ENCODE data around the gene ANTKMT.

ANTKMT gene, protein sequence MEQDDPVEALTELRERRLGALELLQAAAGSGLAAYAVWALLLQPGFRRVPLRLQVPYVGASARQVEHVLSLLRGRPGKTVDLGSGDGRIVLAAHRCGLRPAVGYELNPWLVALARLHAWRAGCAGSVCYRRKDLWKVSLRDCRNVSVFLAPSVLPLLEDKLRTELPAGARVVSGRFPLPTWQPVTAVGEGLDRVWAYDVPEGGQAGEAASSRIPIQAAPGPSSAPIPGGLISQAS

GRCh38 chr16:720990-721764 lies at the start of gene ANTKMT:
TSS of gene ANTKMT (plus strand) at chr16:721146. CDS start at chr16:721275, 129 bp downstream.
- peak; percentile 79 to 82 for DNase-seq (ENCODE audit: low read depth in 2 of 2)

DNA sequence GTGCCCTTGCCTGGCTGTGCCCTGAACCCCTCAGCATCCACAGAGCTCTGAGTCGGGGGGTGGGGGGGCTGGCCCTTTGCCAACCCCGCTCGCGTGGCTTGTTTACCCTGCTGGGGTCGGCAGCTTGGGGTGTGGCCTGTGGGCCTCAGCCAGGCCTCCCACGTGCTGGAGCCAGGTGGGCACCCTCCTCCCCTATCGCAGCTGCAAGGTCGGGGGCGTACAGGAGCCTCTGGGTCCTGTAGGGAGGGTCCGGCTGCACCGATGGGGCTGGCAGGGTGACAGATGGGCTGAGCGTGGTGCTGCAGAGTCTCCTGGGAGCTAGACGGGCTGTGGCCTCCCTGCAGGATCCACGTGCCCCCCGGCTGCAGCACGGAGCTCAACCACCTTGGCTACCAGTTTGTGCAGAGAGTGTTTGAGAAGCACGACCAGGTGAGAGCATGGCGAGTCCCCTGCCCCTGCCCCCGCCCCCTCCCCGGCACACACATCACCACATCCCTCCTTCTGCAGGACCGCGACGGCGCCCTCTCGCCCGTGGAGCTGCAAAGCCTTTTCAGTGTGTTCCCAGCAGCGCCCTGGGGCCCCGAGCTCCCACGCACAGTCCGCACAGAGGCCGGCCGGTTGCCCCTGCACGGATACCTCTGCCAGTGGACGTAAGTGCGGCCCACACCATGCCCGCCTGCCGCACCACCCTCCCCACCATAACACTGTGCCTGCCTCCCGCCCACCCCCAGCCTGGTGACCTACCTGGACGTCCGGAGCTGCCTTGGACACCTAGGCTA lies 49.4 kb upstream of the ANTKMT start:
- no peak for DNase-seq (ENCODE audit: low read depth in 2 of 2)

DNA sequence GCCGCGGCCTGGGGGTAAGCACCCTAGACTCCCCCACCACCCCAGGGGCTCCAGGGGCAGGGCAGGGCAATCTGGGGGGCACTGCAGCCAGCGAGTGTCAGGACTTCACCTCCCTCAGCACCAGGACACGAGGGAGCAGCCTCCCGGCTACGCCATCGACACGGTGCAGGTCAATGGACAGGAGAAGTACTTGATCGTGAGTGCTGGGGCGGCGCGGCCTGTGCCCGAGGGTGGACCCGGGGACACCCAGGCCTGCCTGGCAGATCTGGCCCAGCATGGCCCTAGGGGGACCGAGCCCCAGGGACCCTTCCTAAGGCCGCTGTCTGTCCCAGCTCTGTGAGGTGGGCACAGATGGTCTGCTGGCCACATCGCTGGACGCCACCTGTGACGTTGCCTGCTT lies 48.6 kb upstream of the ANTKMT start:
- DNase-seq (ENCODE audit: low read depth in 2 of 2): no peak

DNA sequence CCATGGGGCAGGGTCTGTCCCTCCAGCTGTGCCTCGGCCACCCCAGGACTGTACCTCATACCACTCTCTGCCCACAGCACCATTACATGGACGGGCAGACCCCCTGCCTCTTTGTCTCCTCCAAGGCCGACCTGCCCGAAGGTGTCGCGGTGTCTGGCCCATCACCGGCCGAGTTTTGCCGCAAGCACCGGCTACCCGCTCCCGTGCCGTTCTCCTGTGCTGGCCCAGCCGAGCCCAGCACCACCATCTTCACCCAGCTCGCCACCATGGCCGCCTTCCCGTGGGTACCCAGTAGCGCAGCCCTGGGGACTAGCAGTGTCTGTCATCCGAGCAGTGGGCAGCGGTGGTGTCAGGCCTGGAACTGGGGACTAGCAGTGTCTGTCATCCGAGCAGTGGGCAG lies 48.1 kb upstream of the ANTKMT start:
- DNase-seq (ENCODE audit: low read depth in 2 of 2): no peak

DNA sequence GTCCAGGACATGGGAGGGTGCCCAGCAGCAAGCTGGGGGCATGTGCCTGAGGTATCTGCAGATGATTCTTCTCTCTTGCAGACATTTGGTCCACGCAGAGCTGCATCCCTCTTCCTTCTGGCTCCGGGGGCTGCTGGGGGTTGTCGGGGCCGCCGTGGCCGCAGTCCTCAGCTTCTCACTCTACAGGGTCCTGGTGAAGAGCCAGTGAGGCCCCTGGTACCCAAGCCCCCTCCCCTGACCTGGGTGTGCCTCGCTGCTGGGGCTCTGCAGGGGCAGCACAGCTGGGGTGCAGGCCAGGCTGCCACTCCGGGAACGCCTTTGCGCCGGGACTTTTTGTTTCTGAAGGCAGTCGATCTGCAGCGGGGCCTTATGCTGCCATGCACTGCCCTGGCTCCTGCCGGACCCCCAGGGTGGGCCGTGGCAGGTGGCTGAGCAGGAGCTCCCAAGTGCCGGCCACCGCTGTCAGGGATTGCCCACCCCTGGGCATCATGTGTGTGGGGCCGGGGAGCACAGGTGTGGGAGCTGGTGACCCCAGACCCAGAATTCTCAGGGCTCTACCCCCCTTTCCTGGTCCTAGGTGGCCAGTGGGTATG lies 47.5 kb upstream of the ANTKMT start:
- no peak for DNase-seq (ENCODE audit: low read depth in 2 of 2)

- DNase-seq (ENCODE audit: low read depth in 2 of 2): no peak
Measured at GRCh38 chr16:674214-674881, 46.6 kb upstream of the ANTKMT start.

DNA sequence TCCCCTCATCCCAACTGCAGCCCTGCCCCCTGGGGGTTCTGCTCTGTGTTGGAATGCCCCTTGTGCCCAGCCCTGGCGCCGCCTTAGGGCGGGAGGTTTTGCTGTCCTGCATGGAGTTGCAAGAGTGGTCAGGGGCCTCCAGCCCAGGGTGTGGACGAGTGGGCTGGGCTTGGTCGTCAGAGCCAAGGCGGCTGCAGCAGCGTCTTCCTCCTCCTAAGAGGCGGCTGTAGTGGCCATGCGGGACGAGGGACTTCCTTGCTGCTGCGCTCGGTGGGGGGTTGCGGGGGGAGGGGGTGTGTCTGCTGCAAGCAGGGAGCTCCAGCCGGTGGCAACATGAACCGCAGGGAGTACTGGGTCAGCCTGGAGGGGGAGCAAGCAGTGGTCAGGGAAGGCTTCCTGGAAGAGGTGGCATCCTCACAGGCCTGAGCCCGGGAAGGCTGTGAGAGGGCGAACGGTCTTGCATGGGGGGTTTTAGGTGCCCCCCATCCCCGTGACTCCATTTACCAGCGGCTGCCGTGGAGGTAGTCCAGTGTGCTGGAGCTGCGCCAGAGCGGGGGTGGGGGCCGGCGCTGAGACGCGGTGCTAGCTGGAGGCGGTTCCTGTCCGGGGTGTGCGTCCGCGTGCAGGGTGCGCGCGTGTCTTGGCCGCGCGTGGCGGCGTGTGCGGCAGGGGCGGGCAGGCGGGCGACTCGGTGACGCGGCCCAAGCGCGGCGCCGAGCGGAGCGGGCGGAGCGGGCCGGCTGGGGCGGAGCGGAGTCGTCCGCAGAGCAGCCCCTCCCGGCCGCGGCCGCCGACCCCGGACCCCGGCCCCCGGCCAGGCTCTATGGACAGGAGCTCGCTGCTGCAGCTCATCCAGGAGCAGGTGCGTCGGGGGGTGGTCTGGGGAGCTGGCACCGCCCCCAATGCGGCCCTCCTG lies 45.7 kb upstream of the ANTKMT start, which contains the start of gene RHBDL1:
TSS of gene RHBDL1 (plus strand) at position 704 of the 916 bp plus-strand sequence. CDS start at position 824, 120 bp downstream.
- DNase-seq (ENCODE audit: low read depth in 2 of 2): no peak

GRCh38 chr16:675884-676564 lies 44.9 kb upstream of the ANTKMT start:
- no peak for DNase-seq (ENCODE audit: low read depth in 2 of 2)

DNA sequence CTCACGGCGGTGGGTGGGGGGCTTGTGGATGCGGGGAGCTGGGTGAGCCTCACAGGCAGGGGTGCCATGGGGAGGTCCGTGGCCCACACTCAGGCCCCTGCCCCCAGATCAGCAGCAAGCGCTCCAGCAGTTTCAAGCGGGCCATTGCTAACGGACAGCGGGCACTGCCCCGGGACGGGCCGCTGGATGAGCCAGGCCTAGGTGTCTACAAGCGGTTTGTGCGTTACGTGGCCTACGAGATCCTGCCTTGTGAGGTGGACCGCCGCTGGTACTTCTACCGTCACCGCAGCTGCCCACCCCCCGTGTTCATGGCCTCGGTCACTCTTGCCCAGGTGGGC lies 44.4 kb upstream of the ANTKMT start:
- no peak for DNase-seq (ENCODE audit: low read depth in 2 of 2)

- no peak for DNase-seq (ENCODE audit: low read depth in 2 of 2)
Measured at GRCh38 chr16:676913-677312, 44.0 kb upstream of the ANTKMT start.

DNA sequence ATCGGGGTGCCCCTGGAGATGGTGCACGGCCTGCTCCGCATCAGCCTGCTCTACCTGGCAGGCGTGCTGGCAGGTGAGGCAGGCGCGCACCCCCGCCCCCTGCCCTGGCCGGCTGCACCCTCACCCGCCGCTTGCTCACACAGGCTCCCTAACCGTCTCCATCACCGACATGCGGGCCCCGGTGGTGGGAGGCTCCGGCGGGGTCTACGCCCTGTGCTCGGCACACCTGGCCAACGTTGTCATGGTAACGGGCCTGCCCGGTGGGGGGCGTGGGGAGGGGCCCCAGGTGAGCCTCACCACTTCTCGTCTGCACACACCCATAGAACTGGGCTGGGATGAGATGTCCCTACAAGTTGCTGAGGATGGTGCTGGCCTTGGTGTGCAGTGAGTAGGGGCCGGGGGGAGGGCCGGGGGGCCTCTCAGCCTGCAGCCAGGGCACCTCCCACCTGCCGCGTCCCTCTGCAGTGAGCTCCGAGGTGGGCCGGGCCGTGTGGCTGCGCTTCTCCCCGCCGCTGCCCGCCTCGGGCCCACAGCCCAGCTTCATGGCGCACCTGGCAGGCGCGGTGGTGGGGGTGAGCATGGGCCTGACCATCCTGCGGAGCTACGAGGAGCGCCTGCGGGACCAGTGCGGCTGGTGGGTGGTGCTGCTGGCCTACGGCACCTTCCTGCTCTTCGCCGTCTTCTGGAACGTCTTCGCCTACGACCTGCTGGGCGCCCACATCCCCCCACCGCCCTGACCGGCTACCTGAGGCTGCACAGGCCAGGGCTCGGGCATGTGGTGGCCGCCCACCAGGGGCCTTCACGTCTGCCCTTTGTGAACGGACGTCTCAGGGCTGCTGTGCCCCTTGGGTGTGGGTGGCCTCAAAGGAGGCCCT lies 43.4 kb upstream of the ANTKMT start:
- DNase-seq (ENCODE audit: low read depth in 2 of 2): no peak

DNA sequence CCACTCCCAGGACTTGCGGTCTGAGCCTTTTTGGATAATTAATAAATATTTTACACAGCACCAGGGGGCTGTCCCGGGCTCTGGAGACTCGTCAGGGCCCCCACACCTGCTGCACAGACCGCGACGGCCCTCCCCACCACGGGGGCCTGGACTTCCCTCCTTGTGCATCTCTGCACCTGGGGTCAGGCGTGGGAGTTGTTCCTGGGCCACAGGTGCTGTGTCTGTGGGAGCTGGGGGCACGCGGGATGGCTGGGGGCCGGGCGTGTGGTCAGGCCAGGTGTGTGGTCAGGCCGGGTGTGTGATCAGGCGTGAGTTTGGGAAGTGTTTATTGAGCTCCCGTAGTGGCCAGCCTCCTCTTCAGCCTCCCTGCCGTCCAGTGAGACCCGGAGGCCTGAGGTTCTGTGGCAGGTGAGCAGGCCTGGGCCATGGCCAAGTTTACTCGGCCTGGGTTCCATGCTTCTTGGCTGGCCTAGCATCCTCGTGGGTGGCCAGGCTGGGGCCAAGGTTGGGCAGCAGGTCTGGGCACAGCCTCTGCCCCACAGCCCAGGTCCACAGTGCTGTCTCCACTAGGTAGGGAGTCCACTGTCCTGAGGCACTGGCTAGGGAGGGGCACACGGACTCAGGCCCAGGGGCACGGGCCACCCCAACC lies 42.6 kb upstream of the ANTKMT start:
- DNase-seq (ENCODE audit: low read depth in 2 of 2): no peak

DNA sequence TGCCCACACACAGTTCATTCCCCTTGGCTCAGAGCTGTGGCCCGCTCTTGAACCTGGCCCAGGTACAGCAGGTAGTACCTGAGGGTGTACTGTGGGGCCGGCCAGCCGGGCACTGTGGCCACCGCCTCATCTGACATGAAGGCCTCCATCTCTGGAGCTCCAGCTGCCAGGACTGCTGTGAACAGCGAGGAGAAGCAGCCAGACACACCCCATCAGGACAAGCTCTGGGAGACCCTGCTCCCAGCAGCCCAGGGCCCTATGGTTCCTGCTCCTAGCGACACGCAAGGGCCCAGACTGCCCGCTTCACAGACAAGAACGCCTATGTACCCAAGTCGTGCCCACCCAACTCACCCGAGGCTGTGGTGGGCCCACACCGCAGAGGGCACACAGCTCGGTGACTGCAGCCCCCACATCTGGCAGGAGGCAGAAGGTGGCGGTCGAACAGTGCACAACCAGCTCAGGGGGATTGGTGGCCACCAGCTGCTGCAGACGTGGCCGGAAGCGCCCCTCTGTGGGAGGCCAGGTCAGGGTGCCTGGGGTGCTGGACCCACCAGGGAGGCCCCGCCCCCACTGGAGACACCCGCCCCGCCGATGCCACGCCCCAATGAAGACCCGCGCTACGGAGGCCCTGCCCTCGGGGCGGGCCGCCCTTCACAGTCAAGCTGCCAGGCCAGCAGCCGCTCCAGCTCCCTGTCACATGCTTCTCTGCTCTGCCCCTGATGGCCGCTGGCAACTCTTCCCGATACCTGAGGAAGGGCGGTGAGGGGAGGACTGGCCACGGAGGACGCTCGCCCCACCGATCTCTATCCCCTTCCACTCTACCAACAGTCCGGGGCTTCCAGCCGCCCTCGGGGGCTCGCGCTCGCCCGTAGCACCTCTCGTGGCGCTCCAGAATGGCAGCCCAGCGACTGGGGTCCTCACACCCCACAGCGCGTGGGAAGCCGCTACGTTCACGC lies 41.8 kb upstream of the ANTKMT start:
- DNase-seq (ENCODE audit: low read depth in 2 of 2): peak; percentile 49

- DNase-seq (ENCODE audit: low read depth in 2 of 2): peak; percentile 79 to 86
Measured at GRCh38 chr16:679814-680624, 40.9 kb upstream of the ANTKMT start, which contains the start of gene STUB1. TSS of gene STUB1 (plus strand) at chr16:680410. CDS start at chr16:680526, 116 bp downstream.

GRCh38 chr16:680625-680945 lies 40.4 kb upstream of the ANTKMT start:
- no peak for DNase-seq (ENCODE audit: low read depth in 2 of 2)

- DNase-seq (ENCODE audit: low read depth in 2 of 2): no peak
Measured at GRCh38 chr16:680967-681745, 39.8 kb upstream of the ANTKMT start.

Measured in stimulated activated CD8-positive, alpha-beta memory T cell treated with anti-CD3 and anti-CD28 coated beads, Interleukin-15, amount 100 ng/mL, for 48 hours (primary cell).